Left colon (tissue), 2 donors: ENCODE results near the gene CHMP4B. TPM values are rescaled to one million over a fixed set of nuclear protein-coding genes. Genes with fewer than 3 reads are reported as not detected.
A peak's percentile ranks its signal among the peaks of the same experiment; 100 is the strongest.

ENCODE experiments used
- ATAC-seq: fragments of 200-7000 bp; cut with Tn5 transposase; one replicate; pipeline ENCODE4 v1.9.1; 2020; ENCODE audit warnings: mild to moderate bottlenecking, moderate library complexity
- DNase-seq, 2 donors: peaks; one replicate each; pipeline ENCODE4 v3.0.0-alpha.2; 2020
- intact Hi-C, 2 donors: fragments of 100-400 bp; cut with DNase I in 1 of 2; cut with micrococcal nuclease in 1 of 2; formaldehyde crosslinking; loops; one replicate each; pipeline versions ENCODE4 v1.11.2 to v1.14.0; 2022; cut with DNase I, micrococcal nuclease
- total RNA-seq, 2 donors: library from RNA; stranded (reverse); fragmentation: NEBNext Ultra II Directional; extraction: Animal tissue kit (Norgen Biotek cat#: 25700); gene quantifications; one replicate each; pipeline ENCODE4 v1.2.1, GENCODE V29; 2021
- donor health status: DM: no; HTN: no; CAD: no.
- donor health status: DM: yes; HTN: yes; CAD: no.

Gene CHMP4B
- total RNA-seq, 2 donors from 2014 or later = 166 to 233 TPM

DNA sequence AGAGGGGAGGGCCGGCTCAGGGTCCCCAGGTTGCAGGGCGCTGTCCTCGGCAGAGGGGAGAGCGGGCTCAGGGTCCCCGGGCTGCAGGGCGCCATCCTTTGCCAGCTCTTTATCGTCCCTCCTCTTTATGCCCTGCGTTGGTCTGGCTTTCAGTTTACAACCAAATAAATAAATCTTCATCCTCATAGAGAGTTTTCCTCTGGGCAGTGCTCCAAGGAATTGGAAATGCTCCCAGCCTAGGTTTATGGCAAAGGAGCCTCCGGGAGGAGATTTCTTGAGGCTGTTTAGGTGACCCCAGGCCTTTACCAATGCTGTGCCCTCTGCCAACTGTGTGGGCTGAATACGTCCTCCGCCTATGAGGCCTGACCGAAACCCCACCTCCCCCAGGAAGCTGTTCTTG is 60.2 kb downstream of the CHMP4B start:
- intact Hi-C loops = no loop called here
- DNase-seq (peak; percentile 32 to 37), ATAC-seq (peak; percentile 91)

GRCh38 chr20:33874129-33874528 is 63.0 kb downstream of the CHMP4B start:
- intact Hi-C loops = no loop called here
- ATAC-seq (no peak), DNase-seq (no peak)

GRCh38 chr20:33875055-33875454 is 63.9 kb downstream of the CHMP4B start:
- intact Hi-C loops = no loop called here
- DNase-seq (peak in 1 of 2 donors; percentile 51), ATAC-seq (no peak)

- ATAC-seq = no peak
- no peak for DNase-seq
- intact Hi-C loops = no loop called here
Observed at GRCh38 chr20:33875534-33876026, 64.4 kb downstream of the CHMP4B start.

- intact Hi-C loops = no loop called here
- no peak for DNase-seq
- no peak for ATAC-seq
Observed at GRCh38 chr20:33878583-33878982, 67.4 kb downstream of the CHMP4B start.

DNA sequence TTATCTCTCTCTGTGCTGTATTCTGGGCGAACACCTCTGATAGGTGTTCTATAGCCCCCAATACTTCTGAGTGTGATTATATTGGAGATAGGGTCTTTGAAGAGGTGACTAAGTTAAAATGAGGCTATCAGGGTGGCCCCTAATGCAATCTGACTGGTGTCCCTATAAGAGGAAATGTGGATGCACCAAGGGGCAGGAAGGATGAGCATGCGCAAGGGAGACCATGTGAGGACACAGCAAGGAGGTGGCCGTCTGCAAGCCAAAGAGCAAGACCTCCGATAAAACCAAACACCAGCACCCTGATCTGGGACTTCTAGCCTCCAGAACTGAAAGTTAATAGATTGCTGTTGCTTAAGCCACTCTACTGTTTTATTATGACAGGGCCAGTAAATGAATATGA is 69.2 kb downstream of the CHMP4B start:
- intact Hi-C loops = no loop called here
- no peak for DNase-seq
- ATAC-seq = no peak

DNA sequence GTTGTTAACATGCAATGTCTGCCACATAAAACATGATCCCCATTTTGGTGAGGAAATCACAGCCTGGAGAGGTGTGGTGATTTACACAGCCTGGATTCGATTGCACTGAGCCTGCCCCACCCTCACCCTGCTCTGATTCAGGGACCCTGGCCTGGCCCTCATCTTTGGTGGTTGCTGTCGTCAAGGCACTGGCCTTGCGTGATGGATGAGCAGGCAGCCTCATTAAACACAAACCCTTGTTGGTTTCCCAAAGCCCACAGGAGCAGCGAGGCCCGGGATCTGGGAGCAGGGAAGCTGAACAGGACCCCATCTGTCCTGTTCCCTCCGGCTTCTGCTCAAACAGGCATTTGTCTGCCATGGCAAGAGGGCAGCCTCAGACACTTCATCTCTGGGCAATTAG is 70.8 kb downstream of the CHMP4B start:
- no peak for ATAC-seq
- intact Hi-C loops = no loop called here
- DNase-seq = no peak

- intact Hi-C loops = no loop called here
- DNase-seq (no peak), ATAC-seq (no peak)
Observed at GRCh38 chr20:33882481-33882880, 71.3 kb downstream of the CHMP4B start.

DNA sequence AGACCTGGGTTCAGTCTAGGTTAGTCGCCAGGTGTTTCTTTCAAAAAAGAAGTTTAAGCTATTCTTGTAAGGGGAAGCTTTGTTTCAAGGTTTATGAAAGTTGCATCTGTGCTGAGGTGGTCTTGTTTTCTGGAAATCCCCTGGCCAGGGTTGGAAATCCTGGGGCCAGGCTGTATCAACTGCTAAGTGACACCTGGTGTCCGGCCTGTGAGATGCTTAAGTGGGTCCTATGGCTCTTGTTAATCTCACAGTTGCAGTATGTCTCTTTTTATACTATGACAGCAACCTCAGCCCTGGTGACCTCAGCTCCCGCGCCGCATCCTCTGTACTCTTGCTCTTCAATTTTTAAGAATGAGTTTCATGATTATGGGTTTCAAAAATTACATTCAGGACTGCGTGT is 72.0 kb downstream of the CHMP4B start:
- intact Hi-C loops = no loop called here
- DNase-seq (no peak), ATAC-seq (no peak)

DNA sequence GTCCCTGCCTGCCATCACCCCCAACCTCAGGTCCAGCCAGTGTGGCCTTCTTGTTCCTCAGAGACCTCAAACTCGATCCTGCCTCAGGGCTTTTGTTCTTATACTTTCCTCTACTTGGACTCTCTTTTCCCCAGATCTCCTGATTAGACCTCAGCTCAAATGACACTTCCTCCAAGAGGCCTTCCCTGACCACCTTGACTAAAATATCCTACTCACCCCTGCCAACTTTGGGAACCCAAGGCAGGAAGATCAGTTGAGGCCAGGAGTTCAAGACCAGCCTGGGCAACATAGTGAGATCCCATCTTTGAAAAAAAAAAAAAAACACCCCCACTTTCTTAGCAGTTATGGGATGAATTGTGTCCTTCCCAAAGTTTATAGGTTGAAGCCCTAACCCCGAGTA is 73.5 kb downstream of the CHMP4B start:
- intact Hi-C loops = no loop called here
- DNase-seq (no peak), ATAC-seq (no peak)

DNA sequence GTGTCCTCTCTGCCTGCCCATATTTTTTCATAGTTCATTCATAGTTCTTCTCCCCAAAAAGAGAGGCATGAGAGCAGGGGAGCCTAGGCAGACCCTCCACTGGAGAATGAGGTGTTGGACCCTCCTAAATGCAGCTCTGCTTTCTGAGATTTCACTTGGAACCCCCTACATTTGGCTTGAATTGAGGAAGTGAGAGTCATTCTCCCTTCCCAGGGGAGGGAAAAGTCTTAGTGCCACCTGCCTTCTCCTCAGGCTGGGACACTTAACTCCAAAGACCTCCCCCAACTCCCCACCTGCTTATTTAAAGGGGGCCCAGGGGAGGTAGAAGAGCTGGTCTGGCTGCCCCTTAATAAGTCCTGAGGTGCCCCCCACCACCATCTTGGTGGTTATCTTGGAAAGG is 78.2 kb downstream of the CHMP4B start:
- ATAC-seq (no peak), DNase-seq (no peak)
- intact Hi-C loops = no loop called here

GRCh38 chr20:33890557-33890956 is 79.4 kb downstream of the CHMP4B start:
- no peak for ATAC-seq
- no peak for DNase-seq
- intact Hi-C loops = no loop called here

- no peak for ATAC-seq
- intact Hi-C loops = no loop called here
- no peak for DNase-seq
Observed at GRCh38 chr20:33893314-33893713, 82.2 kb downstream of the CHMP4B start.

DNA sequence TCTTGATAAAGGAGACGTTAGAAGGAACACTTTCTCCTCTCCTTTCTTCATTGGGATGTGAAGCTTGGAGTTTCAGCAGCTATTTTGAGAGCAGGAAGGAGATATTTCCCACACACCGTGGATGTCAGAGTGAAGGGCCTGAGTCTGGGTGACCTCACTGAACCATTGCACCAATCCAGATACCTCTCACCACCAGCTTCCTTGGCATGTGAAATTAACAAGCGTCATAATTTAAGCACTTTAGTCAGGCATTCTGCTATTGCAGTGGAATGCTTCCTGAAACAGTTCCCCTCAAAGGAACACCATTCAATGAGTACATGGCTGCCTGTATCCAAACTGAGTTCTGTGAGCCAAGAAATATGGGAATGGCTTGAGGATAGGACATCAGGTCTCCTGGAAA is 83.7 kb downstream of the CHMP4B start:
- intact Hi-C loops = no loop called here
- no peak for ATAC-seq
- no peak for DNase-seq

DNA sequence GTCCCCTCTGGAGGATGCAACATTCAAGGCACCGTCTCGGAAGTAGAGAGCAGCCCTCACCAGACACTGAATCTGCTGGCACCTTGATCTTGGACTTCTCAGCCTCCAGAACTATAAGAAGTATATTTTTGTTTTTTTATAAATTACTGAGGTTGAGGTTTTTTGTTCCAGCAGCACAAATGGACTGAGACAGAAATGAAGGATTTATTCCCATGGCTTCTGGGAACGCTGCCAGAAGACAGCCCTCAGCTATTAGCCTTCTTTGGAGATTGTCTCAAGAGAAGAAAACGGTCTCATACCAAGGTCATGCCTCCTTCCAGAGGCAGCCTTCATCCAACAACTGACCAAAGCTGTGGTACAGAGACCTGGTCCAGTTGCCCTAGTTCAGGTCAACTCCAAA is 85.4 kb downstream of the CHMP4B start:
- DNase-seq = no peak
- intact Hi-C loops = no loop called here
- no peak for ATAC-seq

DNA sequence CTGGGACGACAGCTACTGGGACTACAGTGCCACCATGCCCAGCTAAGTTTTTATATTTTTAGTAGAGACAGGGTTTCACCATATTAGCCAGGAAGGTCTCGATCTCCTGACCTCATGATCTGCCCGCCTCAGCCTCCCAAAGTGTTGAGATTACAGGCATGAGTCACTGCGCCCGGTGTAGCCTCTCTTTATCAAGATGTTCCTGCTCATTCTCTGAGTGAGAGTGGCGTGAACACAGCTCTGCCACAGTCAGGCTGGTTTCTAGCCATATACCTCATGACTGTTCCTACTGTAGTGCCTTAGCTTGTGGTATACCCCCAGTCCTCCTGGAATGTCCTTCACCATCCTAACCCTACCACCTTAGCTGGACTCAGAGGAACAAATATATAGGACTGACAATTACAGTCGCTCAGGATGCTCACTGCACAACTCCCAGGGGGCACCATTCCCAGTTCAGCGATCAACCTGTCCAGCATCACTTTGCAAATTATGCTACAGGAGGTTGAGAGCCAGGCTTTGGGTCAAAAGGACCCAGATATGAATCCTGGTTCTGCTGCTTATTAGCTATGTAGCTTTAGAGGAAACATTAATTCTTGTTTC is 86.3 kb downstream of the CHMP4B start:
- DNase-seq (no peak), ATAC-seq (no peak)
- intact Hi-C loops = no loop called here

GRCh38 chr20:33899106-33899505 is 88.0 kb downstream of the CHMP4B start:
- DNase-seq (no peak), ATAC-seq (no peak)
- intact Hi-C loops = no loop called here

GRCh38 chr20:33900521-33901131 is 89.5 kb downstream of the CHMP4B start:
- DNase-seq (no peak), ATAC-seq (no peak)
- intact Hi-C loops = no loop called here

DNA sequence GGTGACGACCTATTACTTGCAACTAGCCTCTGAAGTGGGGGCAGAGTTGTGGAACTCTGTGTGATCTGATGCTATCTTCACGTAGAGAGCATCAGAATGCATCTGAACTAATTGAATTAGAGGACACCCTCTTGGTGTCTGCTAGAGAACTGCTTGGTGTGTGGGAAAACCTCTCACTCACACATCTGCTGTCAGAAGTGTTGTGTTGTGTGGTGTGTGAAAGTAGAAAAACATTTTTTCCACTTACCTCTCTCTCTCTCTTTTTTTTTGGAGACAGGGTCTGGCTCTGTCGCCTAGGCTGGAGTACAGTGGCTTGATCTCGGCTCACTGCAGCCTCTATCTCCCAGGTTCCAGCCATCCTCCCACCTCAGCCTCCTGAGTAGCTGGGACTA is 90.0 kb downstream of the CHMP4B start:
- ATAC-seq (no peak), DNase-seq (no peak)
- intact Hi-C loops = no loop called here

- ATAC-seq (no peak), DNase-seq (no peak)
- intact Hi-C loops = no loop called here
Observed at GRCh38 chr20:33902011-33902410, 90.9 kb downstream of the CHMP4B start.
